A549 (cell line): ENCODE measurements around the gene CCDC12.

ENCODE experiments used
- BCL3 ChIP-seq: fragments of >200 bp; sonication (Bioruptor Twin); formaldehyde crosslinking; IDR thresholded peaks from 3 replicates; pipeline ENCODE4 v1.6.1; 2016
- BHLHE40 ChIP-seq: IDR thresholded peaks from 2 replicates; pipeline ENCODE4 v1.6.1; 2012; ENCODE audit warnings: low read depth, low read length, inconsistent platforms
- CHD2 ChIP-seq: fragments of 150-350 bp; IDR thresholded peaks from 2 replicates; pipeline ENCODE4 v1.6.1; 2014; ENCODE audit warnings: low read length; ENCODE audit not compliant: partially characterized antibody
- CHD4 ChIP-seq: fragments of 200-600 bp; sonication (generic); IDR thresholded peaks from 2 replicates; pipeline ENCODE4 v1.6.1; 2016; ENCODE audit warnings: antibody characterized with exemption, mild to moderate bottlenecking, borderline replicate concordance
- CTCF ChIP-seq: fragments of >200 bp; sonication (Bioruptor Twin); formaldehyde crosslinking; IDR thresholded peaks from 3 replicates; pipeline ENCODE4 v1.5.1; 2016
- EP300 ChIP-seq, 2 experiments: fragments of >200 bp; sonication (Bioruptor Twin); formaldehyde crosslinking; IDR thresholded peaks; 2 replicates in 1 of 2; 3 replicates in 1 of 2; pipeline ENCODE4 v1.6.1; 2016 to 2017
- FOSL2 ChIP-seq, 2 experiments: fragments of 450-650 bp in 1 of 2; fragments of >200 bp in 1 of 2; sonication (Bioruptor Twin) in 1 of 2; formaldehyde crosslinking; IDR thresholded peaks; 2 replicates each; pipeline versions ENCODE4 v1.5.0 to v1.6.1; 2016 to 2020; ENCODE audit warnings: mild to moderate bottlenecking in 1 of 2, moderate library complexity in 1 of 2
- POLR2A ChIP-seq: IDR thresholded peaks from 2 replicates; pipeline ENCODE4 v1.6.1; 2012; ENCODE audit warnings: mild to moderate bottlenecking, low read length
- RAD21 ChIP-seq, 2 experiments: fragments of >200 bp in 1 of 2; sonication (Bioruptor Twin) in 1 of 2; formaldehyde crosslinking in 1 of 2; IDR thresholded peaks in 1 of 2; conservative IDR thresholded peaks in 1 of 2; 2 replicates in 1 of 2; 3 replicates in 1 of 2; pipeline ENCODE4 v1.6.1; 2012 to 2018; ENCODE audit warnings: inconsistent platforms in 1 of 2
- REST ChIP-seq: fragments of 200-600 bp; sonication (generic); IDR thresholded peaks from 2 replicates; pipeline ENCODE4 v1.6.1; 2016; ENCODE audit warnings: antibody characterized with exemption, mild to moderate bottlenecking, moderate library complexity
- RFX5 ChIP-seq: fragments of 450-650 bp; IDR thresholded peaks from 2 replicates; pipeline ENCODE4 v1.7.1; 2014; ENCODE audit warnings: antibody characterized with exemption, mild to moderate bottlenecking, moderate library complexity

GRCh38 chr3:46960081-46960701, 16.4 kb downstream of the CCDC12 start:
- TF ChIP-seq BHLHE40 (no peak), POLR2A (no peak), CHD2 (no peak), CTCF (no peak), CHD4 (no peak), RFX5 (no peak), FOSL2 (IDR thresholded peaks at IDR 0.05) (no peak), FOSL2 (CRISPR knock-in tag; IDR thresholded peaks at IDR 0.05) (no peak), BCL3 (no peak), REST (no peak), RAD21 (conservative IDR thresholded peaks at IDR 0.05 in 1 of 2, IDR thresholded peaks at IDR 0.05 in 1 of 2) (no peak), EP300 (IDR thresholded peaks at IDR 0.05) (no peak)
